ENCODE data around the gene COX4I1.
"Not testable (repeated sequence)": the region's sequence is repeated elsewhere in the genome, so short reads cannot be mapped to it uniquely, and the experiment has no call there.

Gene COX4I1

GRCh38 chr16:85824161-85825135 is 25.0 kb downstream of the COX4I1 start:
- no peak for DNase-seq (ENCODE audit: low read depth)

- DNase-seq (ENCODE audit: low read depth): no peak
Measured at GRCh38 chr16:85825326-85825725, 25.8 kb downstream of the COX4I1 start.

- DNase-seq (ENCODE audit: low read depth): no peak
Measured at GRCh38 chr16:85826686-85827247, 27.3 kb downstream of the COX4I1 start.

DNA sequence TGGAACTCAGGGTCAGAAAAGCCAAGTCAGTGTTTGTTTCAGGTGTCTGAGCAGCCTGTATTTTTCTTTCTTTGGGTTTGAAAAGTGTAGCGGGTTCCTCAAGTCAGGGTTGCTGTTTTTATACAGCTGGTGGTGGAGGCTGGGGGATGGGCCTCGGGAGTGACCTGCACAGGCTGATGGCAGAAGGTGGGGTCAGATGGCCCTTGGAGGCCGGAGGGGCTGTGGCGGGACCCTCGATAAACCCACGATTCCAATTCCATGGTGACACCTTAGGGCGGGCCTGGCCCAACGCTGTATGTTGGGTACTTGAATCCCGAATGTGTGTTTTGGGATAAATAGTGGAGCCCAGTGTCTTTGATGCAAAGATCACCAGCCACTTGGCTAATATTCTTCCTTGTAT is 28.7 kb downstream of the COX4I1 start:
- no peak for DNase-seq (ENCODE audit: low read depth)

- DNase-seq (ENCODE audit: low read depth): no peak
Measured at GRCh38 chr16:85829171-85829719, 29.8 kb downstream of the COX4I1 start.

- DNase-seq (ENCODE audit: low read depth): no peak
Measured at GRCh38 chr16:85829751-85830445, 30.4 kb downstream of the COX4I1 start.

DNA sequence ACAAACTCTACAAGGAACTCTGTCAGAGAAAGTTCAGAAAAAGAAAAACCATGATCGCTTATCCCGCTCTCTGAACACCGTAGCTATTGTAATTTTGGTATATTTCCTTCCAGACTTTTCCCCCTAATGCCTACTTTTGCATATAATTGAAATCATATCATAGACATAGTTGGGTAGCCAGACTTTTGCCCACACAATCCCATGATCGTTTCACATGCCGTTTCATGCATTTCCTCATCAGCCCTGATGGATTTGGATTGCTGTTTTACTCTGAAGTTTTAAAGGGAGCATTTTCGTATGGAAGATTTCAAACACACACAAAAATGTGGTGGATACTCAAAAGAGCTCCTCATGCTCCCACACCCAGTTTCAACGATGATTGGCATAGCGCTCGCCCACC is 31.3 kb downstream of the COX4I1 start:
- DNase-seq (ENCODE audit: low read depth): no peak

DNA sequence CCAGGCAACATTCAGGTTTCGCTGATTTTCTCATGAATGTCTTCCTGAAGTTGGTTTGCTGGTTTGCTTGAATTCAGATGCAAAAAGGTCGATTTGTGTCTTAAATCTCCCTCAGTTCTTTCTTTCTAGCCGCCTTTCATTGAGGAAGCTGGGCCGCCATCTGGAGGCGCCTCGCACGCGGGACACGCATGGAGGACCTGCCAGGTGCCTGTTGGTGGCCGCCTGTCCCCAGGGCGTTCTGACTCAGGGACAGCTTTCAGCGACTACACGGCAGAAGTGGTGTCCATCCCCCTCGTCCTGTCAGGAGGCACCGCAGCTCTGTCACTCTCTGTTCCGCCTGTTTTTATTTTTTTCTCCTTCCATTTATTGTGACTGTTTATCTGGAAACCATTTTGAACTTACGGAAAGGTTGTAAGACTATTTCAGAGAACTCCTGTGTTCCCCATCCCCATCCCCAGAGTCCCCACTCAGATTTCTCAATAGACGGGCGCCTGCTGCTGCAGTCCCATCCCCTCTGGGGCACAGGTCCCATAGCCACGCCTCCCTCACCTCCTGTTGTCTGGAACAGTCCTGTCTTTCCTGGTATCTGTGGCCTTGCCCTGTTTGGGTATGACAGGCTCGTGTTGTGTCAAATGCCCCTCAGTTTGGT is 33.2 kb downstream of the COX4I1 start:
- DNase-seq (ENCODE audit: low read depth): no peak

- DNase-seq (ENCODE audit: low read depth): no peak
Measured at GRCh38 chr16:85833219-85833920, 33.9 kb downstream of the COX4I1 start.

GRCh38 chr16:85834741-85835140 is 35.2 kb downstream of the COX4I1 start:
- no peak for DNase-seq (ENCODE audit: low read depth)

DNA sequence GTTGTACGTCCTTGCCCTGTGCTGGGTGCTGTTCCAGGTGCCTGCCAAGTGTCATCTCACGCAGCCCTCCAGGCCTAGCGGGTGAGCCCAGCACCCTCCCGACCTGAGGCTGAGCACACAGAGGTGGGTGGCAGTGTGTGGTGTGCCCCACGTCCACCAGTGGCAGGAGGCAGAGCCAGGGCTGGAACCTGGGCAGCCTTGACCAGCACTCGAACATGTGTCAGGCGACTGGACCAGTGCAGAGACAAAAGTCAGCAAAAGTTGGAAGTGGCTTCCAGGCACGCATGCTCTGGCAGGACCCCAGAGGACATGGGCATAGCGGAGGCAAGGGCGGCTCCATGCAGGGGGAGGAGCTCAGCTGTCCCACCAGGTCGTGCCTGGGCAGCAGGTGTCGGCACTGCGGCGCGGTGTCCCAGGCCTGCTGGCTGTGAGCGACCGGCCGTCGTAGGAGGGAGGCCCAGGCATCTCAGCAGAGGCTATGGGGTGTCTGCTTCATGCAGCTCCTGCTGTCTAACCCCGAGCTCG is 35.8 kb downstream of the COX4I1 start:
- no peak for DNase-seq (ENCODE audit: low read depth)

- no peak for DNase-seq (ENCODE audit: low read depth)
Measured at GRCh38 chr16:85835956-85836705, 36.6 kb downstream of the COX4I1 start.

GRCh38 chr16:85836706-85837582 is 37.4 kb downstream of the COX4I1 start:
- no peak for DNase-seq (ENCODE audit: low read depth)

DNA sequence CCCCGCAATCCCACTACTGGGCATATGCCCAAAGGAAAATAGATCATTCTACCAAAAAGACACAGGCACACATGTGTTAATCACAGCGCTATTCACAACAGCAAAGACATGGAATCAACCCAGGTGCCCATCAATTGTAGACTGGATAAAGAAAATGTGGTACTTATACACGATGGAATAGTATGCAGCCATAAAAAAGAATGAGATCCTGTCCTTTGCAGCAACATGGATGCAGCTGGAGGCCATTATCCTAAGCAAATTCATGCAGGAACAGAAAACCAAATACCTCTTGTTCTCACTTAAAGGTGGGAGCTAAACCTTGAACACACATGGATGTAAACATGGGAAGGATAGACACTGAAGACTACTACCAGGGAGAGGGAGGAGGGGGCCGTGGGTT is 38.2 kb downstream of the COX4I1 start:
- DNase-seq (ENCODE audit: low read depth): not testable (repeated sequence)

DNA sequence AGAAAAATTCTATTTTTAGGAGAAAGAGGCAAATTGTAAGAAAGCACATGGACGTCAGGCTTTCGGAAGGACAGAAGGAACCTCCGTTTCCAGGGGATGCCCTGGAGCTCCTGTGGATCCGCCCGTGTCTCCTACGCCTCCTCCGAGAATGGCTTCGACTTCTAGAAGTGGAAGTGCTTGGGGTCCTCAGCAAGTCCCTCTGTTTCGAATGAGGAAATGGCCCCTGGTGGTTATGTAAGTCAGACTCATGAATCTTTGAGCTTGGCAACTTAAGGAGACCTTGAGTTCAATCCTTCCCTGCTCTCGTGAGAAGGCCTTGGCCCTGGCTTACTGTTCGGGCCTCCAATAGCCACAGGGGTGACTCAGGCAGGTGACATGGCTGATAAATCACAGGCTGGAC is 38.9 kb downstream of the COX4I1 start:
- DNase-seq (ENCODE audit: low read depth): no peak

DNA sequence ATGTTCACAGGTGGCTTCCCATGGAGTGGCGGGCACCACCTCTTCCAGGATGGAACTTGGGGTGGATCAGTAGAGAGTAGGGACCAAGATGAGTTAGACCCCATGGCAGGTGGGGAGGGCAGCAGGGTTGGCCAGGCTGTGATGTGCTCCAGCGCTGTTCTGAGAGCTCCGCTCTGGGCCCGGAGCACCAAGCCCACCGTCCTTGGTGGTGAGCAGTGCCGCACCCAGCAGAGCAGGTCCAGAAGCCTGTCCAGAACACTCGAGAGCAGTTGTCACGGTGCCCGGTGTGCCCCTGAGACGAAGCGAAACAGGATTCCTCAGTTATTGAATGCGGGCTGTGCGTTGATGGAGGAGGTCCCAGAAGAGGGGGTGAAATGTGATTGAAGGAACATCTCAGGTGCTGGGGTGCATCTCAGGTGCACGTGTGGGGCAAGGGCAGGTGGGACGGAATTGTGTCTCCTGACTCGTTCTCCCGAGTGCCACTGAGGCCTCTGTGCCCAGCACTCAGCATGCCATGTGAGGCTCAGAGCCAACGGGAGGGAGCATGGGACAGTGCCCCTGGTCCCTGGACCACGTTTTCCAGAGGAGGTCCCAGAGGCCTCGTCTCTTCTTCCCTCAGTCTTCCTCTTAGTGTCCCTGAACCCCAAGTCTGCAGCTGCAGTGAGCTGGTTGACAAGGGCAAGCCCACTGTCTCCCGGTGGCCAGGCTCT is 39.5 kb downstream of the COX4I1 start:
- no peak for DNase-seq (ENCODE audit: low read depth)

DNA sequence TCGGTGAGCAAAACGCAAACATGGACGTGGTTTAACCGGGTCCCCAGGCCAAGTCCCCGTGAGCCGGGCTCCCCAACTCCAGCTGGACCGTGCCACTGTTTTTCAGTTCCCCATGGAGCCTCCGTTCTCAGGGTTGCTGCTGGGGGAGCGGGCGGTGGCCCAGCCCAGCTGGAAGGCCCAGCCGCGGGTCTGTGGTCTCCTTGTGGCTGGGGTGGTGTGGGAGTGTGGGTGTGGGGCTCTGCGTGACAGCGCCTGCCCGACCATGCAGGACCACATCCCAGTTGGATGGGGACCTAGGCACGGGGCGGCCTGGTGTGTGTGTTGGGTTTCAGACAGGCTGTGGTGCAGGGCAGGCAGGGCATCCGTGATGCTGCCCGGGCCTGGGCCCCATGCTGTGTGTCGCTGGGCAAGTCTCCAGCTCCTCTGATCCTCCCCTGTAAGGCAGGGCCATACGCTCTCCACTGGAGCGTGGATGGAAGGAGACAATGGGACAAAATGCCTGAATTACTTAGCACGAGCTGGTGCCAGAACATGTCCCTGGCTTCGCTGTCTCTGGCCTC is 40.3 kb downstream of the COX4I1 start:
- no peak for DNase-seq (ENCODE audit: low read depth)

DNA sequence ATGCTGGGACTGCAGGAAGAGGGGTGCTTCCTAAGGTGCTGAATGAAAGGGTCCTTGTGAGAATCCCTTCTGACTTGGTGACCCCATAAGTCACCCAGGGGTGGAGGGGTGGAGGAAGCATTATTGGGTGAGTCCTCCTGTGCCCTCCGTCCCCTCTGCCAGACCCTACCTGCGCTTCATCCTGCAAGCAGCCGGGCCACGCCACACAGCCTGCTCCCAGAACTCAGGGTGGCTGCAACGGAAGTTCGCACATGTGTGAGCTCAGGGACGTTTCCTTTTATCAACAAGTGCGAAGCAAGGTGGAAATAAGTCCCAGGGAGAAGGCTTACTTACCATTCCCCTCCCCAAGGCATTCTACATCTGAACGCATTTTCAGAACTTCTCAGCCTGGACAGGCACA is 40.9 kb downstream of the COX4I1 start:
- DNase-seq (ENCODE audit: low read depth): no peak
